Umbilical cord (tissue), 2 donors: ENCODE measurements around the gene ZBTB24. TPM values are rescaled to one million over a fixed set of nuclear protein-coding genes. Genes with fewer than 3 reads are reported as not detected.
A peak's percentile ranks its signal among the peaks of the same experiment; 100 is the strongest.

Experiments used
- DNase-seq: peaks from one replicate; pipeline ENCODE4 v3.0.0-alpha.2; 2015; ENCODE audit warnings: low spot score
- total RNA-seq: library from RNA; depleted of rRNA; stranded (reverse); fragments of >200 nt; gene quantifications from one replicate; pipeline ENCODE4 v1.2.3, GENCODE V29; 2014; ENCODE audit warnings: low replicate concordance; ENCODE audit not compliant: insufficient read depth

The ZBTB24 gene
- total RNA-seq, 1 donor from 2014 or later, result 10.4 TPM

DNA sequence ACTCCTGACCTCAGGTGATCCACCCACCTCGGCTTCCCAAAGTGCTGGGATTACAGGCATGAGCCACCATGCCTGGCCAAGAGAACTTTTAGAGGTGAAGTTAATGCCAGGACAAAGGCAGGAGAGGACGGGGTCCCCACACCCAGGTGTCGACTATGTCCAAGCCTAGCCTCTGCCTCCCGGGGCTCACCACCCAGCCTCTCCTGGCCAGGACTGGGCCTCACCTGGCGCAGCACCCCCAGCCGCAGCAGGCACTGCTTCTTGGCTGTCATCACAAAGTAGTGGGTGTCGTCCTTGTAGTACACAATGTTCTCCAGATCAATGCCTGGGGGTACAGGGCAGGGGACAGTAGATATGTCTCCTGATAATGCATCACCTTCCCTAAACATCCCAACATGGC is 31.6 kb downstream of the ZBTB24 start:
- DNase-seq, result no peak

DNA sequence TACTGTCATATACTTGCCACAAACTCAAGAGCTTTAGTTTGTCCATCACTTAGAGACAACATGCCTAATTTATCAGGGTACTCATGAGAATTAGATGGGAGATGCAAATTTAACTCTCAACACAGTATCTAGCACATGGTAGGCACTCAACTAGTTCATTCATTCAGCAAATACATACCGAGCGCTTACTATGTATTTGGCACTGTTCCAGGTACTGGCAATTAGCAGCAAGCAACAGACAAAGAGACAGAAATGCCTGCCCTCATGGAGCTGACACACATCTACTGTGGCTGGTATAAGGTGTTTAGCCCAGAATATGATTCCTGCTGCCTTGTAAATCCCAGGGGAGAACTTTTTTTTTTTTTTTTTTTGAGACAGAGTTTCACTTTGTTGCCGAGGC is 32.2 kb downstream of the ZBTB24 start:
- DNase-seq, result no peak

DNA sequence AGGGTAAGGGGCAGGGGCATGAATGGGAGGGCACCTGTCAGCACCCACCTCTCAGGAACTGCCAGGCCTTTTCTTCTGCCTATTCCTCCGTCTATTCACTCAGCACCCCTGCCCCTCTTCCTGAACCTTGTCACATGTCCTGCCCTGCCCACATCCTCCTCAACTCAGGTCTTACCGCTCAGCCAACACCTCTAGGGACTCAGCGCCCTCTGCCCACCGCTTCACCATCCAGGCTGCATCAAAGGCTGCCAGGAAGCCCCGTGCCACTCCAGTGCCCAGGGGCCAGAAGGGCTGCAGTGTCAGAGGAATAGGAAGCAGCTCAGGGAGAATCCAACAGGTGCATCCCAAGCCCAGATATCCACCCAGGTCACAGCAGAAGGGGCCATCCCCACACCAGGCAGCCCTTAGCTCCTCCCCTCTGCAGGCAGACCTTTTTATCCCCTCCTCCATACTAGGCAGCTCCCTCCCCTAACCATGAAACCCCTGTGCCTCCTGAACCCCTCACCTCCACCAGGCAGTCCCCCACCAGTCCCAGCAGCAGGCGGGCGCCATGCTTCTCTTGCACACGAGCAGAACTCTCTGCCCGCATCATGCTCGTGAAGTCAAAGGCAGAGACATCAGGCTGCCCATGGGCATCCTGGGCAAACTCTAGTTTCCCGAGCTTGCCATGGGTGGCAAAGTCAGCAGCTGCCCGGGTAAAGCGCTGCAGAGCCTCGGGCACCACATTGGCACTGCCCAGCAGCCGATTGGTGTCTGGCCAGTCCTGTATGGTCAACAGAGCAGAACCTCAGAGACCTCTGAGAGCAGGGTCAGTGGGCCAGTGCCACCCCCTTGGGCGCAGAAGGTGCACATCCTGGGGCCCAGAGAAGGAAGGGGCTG is 33.0 kb downstream of the ZBTB24 start:
- no peak for DNase-seq

DNA sequence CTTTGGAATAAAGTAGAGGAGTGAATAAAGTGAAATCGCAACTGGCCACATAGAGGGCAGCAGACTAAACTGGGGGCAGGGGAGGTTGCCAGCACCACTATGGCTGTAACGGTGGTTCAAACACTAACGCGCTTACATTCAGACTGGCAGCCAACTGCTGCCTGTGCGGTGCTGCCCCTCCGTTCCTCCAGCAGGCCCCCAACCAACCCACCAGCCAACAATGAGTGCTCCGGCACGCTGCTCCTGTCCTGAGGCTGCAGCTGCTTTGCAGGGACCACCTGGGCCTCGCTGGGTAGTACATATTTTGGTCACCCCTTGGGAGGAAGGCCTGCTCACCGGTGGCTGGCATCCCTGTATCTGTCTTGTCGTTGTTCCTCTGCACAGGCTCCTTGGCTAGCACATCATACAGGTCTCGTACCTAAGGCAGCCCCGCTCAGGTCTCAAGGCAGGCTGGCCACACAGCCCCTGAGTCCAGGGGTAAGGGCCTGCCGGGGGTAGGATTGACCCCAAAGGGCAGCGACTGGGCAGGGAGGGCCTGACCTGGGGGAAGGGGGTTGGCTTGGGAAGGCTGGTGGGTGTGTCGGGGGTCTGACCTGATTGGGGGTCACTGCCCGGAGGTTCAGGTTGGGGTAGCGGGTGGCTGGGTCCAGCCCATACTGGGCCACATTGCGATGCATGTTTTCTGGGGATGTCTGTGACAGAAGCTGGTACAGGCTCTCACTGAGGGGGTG is 33.8 kb downstream of the ZBTB24 start:
- no peak for DNase-seq

DNA sequence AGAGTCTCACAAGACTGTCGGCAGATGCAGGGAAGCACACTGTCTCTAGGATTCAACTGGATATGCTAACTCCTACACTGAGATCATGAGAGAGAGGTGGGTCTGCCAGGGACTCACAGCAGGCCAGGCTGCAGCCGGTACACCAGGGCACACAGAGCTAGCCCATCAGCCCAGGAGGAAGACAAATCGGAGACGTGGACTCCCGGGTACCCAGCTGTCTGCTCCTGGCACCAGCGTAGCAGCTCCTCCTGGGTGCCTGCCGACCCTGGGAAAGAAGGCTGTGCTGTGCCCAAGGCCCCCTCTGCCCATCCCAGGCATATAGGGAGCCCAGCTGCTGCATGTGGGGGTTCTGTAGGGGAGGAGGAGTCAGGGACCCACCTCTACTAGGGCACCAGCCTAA is 34.4 kb downstream of the ZBTB24 start:
- DNase-seq, result no peak

DNA sequence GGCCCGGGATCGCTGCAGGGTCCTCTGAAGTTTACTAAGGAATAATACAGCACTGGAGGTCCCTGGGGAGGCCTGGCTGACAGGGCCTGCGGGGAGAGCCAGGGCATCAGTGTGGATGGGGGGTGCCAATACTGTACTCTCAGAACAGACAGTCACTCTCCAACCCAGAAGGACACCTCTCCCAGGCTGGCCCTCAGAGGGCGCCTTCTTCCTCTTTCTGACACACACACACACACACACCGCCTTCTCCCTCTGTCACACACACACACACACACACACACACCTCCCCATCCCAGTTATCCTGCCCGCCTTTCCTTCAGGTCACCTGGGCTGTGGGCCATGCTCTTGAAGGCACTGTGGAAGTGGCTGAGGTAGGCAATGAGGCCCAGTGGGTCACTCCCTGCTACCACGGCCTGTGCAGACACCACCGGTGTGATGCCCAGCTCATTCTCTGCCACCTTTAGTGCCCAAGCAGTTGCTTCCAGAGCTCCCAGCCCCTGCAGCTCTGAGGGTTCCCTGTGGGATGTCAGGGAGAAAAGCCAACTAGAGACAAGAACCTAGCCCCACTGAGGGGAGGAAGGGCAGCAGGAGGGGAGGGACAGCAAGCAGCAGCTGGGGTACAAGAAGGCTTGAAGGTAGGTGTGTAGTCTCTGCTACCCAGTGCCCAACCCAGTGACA is 35.0 kb downstream of the ZBTB24 start:
- DNase-seq, result no peak

DNA sequence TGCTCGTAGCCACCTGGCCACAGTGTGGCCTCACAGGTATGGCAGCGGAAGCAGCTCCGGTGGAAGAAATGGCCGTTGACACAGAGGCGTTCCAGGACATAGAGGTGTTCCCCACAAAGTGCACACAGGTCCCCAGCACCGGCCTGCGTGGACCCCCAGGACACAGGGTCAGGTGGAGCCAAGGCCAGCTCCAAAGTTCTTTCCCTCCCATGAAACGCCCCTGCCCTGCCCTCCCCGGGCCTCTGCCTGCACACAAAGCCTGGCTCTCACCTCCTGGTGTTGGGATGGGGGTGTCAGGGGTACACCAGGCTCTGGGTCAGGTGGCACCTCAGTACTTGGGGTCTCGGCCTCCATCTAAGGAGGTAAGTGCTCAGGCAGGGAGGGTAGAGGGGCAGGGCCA is 35.9 kb downstream of the ZBTB24 start:
- DNase-seq, result no peak

DNA sequence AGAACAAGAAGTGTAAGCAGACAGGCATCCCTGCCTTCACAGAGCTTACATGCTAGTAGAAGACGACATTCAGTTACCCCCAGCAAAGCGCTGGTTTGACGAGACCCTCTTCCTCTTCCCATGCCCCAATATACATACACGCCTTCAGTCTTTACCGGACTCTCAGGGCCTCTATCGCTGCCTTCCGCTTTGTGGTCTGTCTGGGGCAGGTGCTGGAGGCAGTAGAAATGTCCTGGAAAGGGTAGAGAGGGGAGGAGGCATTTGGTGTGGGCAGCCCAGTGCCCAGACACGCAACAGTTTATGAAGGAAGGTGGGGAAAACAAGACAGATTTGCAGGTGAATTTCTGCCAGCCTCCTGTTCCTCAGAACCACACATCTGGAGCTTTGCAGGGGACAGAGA is 36.5 kb downstream of the ZBTB24 start:
- DNase-seq, result no peak

DNA sequence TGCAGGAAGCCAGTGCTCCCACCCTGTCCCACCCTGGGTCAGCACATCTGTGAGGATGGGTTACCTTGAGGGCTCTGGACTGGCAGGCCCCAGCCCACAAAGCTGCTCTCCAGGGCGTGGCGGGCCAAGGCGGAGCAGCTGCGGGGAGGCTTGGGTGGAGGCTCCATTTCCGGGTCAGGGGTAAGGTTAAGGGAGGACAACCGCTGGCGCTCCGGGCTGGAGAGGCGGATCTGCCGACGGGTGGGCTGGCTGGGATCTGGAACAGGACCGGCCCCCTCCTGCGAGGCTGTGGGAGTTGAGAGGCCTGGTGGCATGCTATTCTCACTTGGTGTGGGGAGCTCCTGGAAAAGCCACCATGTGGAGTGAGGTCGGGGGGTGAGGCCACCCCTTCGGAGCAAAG is 36.9 kb downstream of the ZBTB24 start:
- no peak for DNase-seq

DNA sequence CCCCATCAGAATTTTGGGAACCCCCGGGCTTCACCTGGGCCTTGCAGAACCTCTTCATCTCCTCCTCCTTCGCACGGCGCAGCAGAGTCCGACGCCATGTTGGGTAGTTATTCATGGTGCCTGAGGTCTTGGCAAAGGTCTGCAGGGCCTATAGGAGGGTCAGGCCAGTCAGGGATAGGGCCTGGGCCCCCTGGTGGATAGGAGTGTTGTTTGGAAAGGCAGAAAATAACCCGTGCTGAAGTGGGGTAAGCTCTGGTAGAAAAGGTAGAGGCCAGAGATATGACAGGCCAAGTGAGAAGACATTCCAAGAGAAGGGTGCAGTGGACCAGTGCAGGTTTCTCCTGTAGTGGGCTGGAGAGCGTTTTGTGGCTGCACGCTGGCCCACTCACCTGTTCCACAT is 37.6 kb downstream of the ZBTB24 start:
- DNase-seq, result no peak

DNA sequence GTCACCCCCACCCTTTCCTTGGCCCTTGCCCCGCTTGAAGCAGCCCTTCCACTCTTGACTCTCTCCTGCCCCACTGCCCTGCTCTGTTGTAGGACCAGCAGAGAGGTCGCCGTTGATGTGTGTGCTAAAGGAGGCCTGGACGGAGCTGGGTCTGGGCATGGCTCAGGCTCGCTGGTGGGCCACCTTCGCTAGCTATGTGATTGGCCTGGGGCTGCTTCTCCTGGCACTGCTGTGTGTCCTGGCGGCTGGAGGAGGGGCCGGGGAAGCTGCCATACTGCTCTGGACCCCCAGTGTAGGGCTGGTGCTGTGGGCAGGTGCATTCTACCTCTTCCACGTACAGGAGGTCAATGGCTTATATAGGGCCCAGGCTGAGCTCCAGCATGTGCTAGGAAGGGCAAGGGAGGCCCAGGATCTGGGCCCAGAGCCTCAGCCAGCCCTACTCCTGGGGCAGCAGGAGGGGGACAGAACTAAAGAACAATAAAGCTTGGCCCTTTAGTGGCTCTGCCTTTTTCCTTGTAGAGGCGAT is 39.5 kb downstream of the ZBTB24 start:
- no peak for DNase-seq

DNA sequence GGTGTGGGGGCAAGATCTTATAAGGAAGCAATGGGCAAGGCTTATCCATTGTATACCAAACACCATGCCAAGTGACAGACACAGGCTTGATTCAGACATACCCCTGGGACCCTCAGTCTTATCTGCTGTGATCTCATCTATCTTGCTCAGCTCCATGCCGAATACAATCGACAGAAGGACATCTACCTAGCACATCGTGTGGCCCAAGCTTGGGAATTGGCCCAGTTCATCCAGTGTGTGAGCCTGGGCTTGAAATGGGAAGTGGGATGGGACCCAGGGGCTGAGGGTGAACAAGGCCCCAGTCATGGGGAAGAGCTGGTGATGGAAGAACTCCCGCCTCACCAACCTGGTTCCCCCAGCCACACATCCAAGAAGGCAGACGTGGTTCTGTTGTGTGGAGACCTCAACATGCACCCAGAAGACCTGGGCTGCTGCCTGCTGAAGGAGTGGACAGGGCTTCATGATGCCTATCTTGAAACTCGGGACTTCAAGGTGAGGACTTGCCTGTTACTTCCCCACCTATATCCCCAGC is 40.6 kb downstream of the ZBTB24 start:
- no peak for DNase-seq

DNA sequence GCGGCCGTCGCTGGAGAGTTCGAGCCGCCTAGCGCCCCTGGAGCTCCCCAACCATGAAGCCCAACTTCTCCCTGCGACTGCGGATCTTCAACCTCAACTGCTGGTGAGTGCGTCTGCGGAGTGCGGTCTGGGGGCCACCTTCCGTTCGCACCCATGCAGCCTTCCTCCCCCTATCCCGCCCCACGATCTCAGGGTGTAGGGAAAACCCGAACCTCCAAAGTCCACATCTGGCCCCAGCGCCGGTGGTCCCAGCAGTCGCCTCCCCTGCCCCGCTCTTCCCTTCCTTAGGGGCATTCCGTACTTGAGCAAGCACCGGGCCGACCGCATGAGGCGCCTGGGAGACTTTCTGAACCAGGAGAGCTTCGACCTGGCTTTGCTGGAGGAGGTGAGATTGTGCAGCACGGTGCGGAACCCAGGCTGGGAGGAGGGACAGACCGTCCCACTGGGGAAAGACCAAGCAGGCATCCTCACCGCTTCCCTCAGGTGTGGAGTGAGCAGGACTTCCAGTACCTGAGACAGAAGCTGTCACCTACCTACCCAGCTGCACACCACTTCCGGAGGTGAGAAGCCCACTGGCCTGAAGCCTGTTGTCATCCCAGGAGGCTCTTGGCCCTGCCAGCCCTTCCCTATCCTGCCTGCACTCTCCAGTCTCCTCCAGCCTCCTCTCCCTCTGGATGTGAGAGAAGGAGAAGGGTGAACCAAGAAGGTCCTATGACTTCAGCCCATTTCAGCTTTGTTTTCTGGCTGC is 41.8 kb downstream of the ZBTB24 start:
- DNase-seq, result peak; percentile 58

DNA sequence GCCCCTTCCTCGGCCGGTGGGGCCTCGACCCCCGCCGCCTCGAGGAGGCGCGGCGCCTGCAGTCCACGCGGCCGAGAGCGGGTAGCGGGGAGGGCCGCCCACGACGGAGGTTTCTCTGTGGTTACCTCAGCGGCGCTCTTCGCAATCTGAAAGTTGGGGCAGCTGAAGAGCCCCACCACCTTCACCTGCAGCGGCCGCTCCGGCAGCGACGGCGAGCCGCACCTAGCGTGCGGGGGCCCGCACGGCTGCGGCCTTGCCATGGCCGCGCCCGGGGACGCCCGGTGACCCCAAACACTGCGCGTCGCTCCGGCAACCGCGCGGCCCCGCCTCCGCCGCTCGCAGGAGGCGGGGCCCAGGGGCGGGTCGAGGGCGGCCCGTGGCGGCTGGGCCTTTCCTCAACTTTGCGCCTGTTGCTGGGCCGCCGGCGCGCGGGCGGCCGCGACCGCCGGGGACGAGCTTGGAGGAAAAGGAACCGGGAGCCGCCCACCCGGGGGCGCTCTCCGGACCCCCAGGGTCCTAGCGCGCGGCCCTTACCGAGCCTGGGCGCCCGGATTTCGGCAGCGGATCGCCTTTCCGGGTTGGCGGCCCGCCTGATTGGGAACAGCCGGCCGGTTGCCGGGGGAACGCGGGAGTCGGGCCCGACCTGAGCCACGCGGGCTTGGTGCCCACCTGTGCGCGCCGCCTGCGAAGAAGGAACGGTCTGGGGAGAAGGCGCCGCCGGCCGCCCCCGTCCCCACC is 42.5 kb downstream of the ZBTB24 start, which contains the start of the genes PPIL6 and SMPD2:
Gene PPIL6 (minus strand): TSS at position 298 of the 738 bp plus-strand sequence. CDS start 38 bp downstream, at position 260.
Gene SMPD2 (plus strand): TSS at position 394 of the 738 bp plus-strand sequence. CDS start 398 bp downstream, outside the sequence.
- DNase-seq, result peak; percentile 94

DNA sequence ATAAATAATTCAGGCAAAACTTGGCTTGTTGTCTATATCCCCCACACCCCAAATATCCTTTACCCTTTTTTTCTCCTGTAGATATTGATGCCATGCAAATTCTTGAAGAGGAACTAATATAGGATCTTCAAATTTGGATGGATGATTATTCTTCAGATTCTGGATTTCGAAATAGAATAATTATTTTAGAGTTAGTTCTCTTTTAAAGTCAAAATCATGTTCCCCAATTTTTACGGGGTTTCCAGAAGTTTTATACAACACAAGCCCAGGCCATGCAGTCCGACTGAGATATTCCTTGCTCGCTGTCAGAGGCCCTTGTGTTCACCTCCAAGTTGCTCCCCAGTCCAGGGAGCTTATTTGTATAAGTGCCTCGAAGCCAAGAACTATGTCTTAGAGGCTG is 47.0 kb downstream of the ZBTB24 start:
- no peak for DNase-seq

DNA sequence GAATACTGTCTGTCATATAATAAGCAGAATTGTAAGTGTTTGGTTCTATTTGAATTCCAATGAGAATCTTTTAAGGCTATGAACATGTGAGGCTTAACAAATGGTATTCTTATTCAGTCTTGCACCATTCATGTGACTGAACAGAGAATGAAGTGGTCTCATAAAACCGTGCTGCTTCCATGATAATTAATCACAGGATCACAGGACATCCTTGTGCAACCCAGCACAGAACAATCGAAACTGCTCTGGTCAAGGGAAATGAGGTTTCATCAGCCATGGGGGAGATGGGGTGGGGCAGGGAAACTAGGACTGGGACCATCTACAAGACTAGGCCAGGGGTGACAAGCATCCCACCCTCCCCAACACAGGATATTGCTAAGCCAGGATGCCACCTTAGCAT is 48.6 kb downstream of the ZBTB24 start:
- no peak for DNase-seq

DNA sequence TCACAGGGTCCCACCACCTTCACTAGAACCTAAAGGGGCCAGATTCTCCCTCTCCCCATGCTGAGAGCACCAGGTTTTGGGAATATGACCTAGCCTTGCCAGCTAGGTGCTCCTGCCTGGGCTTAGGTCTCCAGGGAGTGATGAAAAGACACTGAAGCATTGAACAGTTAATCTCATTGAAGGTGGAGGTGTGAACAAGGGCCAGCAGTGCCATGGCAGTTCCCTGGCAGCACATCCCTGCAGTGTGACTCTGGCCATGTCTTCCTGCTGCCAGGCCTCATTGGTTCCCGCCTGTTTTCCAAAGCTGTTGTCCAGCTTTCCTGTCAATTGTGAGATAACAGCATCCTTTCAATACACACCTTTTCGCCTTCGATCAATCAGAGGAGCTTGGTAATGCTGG is 53.5 kb downstream of the ZBTB24 start:
- no peak for DNase-seq

DNA sequence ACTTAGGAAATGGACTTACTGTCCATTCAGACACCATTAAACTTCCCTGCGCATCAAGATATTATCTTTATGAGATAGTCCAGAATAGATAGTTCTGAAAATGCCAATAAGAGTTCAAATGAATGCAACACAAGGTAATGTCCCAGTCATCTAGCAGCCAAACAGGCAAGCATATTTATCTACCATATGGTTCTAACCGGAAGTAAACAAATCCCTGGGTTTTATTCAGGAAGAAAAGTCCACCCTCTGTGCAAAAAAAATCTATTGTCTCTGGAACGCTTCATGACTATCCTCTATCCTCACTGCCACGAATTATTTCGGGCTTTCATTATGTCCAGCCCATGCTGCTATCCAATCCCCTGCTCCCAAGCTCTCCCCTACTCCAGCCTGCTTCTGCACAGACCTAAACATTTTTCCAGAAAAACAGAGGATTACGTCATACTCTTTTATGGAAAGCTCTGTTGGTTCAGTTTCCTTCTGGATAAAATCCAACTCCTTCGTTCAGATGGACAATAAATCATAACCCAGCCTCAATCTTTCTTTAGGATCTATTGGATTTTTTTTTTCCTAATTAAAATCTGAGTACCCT is 54.0 kb downstream of the ZBTB24 start:
- DNase-seq, result peak; percentile 83

DNA sequence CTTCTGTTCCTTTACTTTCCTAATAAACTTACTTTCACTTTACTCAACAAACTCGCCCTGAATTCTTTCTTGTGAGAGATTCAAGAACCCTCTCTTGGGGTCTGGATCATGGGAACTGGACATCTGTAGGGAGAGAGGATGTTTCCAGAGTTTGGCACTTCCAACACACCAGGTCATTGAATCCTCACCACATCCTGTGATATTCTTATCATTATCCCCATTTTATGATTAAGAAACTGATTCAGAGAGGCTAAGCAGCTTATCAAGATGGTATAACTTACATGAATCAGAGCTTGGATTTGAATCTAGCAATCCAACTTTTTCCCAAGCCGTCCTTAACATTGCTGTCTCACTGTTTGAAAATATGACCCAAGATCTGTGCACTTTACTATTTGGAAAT is 58.1 kb downstream of the ZBTB24 start:
- no peak for DNase-seq

DNA sequence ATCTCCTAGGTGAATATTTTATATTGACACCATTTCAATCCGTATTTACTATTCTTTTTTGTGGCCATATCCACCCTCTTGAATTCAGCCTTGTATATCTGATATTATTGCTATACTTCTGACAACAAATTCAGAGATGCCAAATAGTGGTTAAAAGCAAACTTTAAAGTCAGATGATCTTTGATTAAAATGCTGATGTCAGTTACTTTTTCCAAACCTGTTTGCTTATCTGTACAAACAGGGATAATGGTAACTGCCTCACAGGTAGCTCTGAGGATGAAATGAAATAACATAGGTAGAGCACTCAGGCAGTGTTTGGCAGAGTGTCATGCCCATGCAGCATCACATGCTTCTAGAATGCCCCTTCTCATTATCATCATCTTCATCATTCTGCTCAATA is 61.8 kb downstream of the ZBTB24 start:
- no peak for DNase-seq
